K562 (cell line): ENCODE results near the gene CFL1. TPM values are rescaled to one million over a fixed set of nuclear protein-coding genes. Genes with fewer than 3 reads are reported as not detected.

ENCODE experiments used
- CSDE1 ChIP-seq, 2 experiments: fragments of 450-650 bp; IDR thresholded peaks; 2 replicates each; pipeline ENCODE4 v1.6.1; 2016; ENCODE audit warnings: mild to moderate bottlenecking in 1 of 2
- CTBP1 ChIP-seq: fragments of 450-650 bp; IDR thresholded peaks from 2 replicates; pipeline ENCODE4 v1.6.1; 2016; ENCODE audit warnings: borderline replicate concordance
- JUN ChIP-seq, 2 experiments: sonication (generic) in 1 of 2; formaldehyde crosslinking in 1 of 2; IDR thresholded peaks; 2 replicates each; pipeline versions ENCODE4 v1.6.1 to v1.8.0; 2012 to 2022; ENCODE audit warnings: borderline replicate concordance in 2 of 2, mild to moderate bottlenecking in 2 of 2, improper control_type of control experiment in 1 of 2, low read depth in 1 of 2, low read length in 1 of 2, missing genetic modification reagents in 1 of 2
- POLR2A ChIP-seq: fragments of 450-650 bp; conservative IDR thresholded peaks from 2 replicates; pipeline ENCODE4 v1.6.1; 2016
- SUPT5H ChIP-seq: fragments of 450-650 bp; IDR thresholded peaks from 2 replicates; pipeline ENCODE4 v1.6.1; 2016
- ZNF121 ChIP-seq: sonication (generic); formaldehyde crosslinking; conservative IDR thresholded peaks from 2 replicates; pipeline ENCODE4 v1.8.0; 2022; ENCODE audit warnings: missing genetic modification reagents
- ZSCAN29 ChIP-seq: fragments of 450-650 bp; IDR thresholded peaks from 2 replicates; pipeline ENCODE4 v1.6.1; 2017
- polyA plus RNA-seq, 8 experiments: library from polyadenylated mRNA; depleted of rRNA in 4 of 8; stranded (reverse) in 5 of 8; unstranded in 3 of 8; fragments of >200 nt; fragmentation: Nextera tagmentation in 2 of 8; fragmentation: Illumina TruSeq in 1 of 8; extraction: Ambion mirVana in 2 of 8; extraction: Trizol in 1 of 8; gene quantifications; 2 replicates each; pipeline versions ENCODE4 v1.2.1 to v1.2.3, GENCODE V29; 2011 to 2014; ENCODE audit warnings: inconsistent platforms in 1 of 8, missing spikeins in 1 of 8
- total RNA-seq, 7 experiments: library from RNA; depleted of rRNA in 6 of 7; stranded (reverse); fragments of >200 nt in 6 of 7; fragmentation: Illumina TruSeq in 2 of 7; extraction: Trizol in 2 of 7; gene quantifications; 2 replicates each; pipeline versions ENCODE4 v1.2.1 to v1.2.3, GENCODE V29; 2011 to 2021; ENCODE audit warnings: low replicate concordance in 1 of 7
- TF ChIP-seq, protein P1 (sequence below): fragments of 450-650 bp; formaldehyde crosslinking; IDR thresholded peaks from 2 replicates; pipeline ENCODE4 v1.4.0; 2022; ENCODE audit warnings: missing genetic modification characterization
- TF ChIP-seq, protein P2 (sequence below): sonication (generic); formaldehyde crosslinking; IDR thresholded peaks from 2 replicates; pipeline ENCODE4 v1.8.0; 2022; ENCODE audit warnings: mild to moderate bottlenecking, missing genetic modification reagents
- TF ChIP-seq, protein P3 (sequence below): fragments of 450-650 bp; formaldehyde crosslinking; IDR thresholded peaks from 2 replicates; pipeline ENCODE4 v1.4.0; 2020; ENCODE audit warnings: mild to moderate bottlenecking, moderate library complexity
- TF ChIP-seq, protein P4 (sequence below): fragments of 450-650 bp; formaldehyde crosslinking; IDR thresholded peaks from 2 replicates; pipeline ENCODE4 v1.4.0; 2022; ENCODE audit warnings: missing genetic modification characterization

CFL1 gene
- total and polyA plus RNA-seq, 9 of the 15 experiments (the other 6 are each of a cell fraction or from before 2014, with no cell fraction given) = 105 to 1,101 (median 859) TPM

DNA sequence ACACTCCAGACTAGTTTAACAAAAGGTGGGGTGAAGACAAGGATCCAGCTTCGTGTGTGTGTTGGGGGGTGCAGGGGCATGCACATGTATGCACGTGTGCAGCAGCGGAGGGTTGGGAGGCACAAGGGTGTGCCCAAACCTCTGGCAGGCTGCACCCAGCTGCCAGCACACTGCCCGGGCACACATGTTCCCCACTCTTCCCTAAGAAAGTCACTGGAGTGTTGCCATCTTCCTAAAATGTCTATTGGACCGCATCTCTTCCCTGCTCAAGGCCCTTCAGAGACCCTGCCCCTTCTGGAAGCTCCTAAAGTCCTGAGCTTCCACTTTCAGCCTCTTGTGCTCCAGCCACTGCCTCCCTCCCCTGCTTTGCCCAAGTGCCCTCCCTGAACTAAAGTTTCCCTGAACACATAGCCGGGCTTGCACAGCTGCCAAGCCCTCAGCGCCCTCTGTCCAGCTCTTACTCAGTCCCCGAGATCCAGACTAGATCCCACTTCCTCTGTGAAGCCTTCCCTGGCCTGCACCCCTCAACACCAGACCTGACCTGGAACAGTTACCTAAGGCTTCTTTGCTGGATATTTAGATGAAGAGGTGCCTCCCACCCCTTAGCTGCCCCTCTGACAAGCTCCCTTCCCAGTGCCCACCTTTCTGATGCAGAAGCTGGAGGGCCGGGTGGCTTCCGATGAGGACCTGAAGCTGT is 6.0 kb downstream of the CFL1 start (continued):
- TF ChIP-seq, protein P1, sequence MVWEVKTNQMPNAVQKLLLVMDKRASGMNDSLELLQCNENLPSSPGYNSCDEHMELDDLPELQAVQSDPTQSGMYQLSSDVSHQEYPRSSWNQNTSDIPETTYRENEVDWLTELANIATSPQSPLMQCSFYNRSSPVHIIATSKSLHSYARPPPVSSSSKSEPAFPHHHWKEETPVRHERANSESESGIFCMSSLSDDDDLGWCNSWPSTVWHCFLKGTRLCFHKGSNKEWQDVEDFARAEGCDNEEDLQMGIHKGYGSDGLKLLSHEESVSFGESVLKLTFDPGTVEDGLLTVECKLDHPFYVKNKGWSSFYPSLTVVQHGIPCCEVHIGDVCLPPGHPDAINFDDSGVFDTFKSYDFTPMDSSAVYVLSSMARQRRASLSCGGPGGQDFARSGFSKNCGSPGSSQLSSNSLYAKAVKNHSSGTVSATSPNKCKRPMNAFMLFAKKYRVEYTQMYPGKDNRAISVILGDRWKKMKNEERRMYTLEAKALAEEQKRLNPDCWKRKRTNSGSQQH = peak; percentile 75; the same call in 1 of the 2 replicates
- TF ChIP-seq ZSCAN29 (no peak), SUPT5H (0 out of 2 replicates have a peak, but pooled peaks have one; percentile 34), CSDE1 (IDR thresholded peaks at IDR 0.05) (no peak), CTBP1 (no peak), ZNF121 (CRISPR knock-in tag) (no peak), POLR2A (peak; percentile 46; the same call in 1 of the 2 replicates), JUN (IDR thresholded peaks at IDR 0.05; ENCODE audit: borderline replicate concordance, low read depth, low read length) (no peak), JUN (CRISPR knock-in tag; IDR thresholded peaks at IDR 0.05; ENCODE audit: borderline replicate concordance) (0 out of 2 replicates have a peak, but pooled peaks have one; percentile 71)
- TF ChIP-seq, protein P2, sequence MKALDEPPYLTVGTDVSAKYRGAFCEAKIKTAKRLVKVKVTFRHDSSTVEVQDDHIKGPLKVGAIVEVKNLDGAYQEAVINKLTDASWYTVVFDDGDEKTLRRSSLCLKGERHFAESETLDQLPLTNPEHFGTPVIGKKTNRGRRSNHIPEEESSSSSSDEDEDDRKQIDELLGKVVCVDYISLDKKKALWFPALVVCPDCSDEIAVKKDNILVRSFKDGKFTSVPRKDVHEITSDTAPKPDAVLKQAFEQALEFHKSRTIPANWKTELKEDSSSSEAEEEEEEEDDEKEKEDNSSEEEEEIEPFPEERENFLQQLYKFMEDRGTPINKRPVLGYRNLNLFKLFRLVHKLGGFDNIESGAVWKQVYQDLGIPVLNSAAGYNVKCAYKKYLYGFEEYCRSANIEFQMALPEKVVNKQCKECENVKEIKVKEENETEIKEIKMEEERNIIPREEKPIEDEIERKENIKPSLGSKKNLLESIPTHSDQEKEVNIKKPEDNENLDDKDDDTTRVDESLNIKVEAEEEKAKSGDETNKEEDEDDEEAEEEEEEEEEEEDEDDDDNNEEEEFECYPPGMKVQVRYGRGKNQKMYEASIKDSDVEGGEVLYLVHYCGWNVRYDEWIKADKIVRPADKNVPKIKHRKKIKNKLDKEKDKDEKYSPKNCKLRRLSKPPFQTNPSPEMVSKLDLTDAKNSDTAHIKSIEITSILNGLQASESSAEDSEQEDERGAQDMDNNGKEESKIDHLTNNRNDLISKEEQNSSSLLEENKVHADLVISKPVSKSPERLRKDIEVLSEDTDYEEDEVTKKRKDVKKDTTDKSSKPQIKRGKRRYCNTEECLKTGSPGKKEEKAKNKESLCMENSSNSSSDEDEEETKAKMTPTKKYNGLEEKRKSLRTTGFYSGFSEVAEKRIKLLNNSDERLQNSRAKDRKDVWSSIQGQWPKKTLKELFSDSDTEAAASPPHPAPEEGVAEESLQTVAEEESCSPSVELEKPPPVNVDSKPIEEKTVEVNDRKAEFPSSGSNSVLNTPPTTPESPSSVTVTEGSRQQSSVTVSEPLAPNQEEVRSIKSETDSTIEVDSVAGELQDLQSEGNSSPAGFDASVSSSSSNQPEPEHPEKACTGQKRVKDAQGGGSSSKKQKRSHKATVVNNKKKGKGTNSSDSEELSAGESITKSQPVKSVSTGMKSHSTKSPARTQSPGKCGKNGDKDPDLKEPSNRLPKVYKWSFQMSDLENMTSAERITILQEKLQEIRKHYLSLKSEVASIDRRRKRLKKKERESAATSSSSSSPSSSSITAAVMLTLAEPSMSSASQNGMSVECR (CRISPR knock-in tag) = 0 out of 2 replicates have a peak, but pooled peaks have one; percentile 34
- TF ChIP-seq, protein P3, sequence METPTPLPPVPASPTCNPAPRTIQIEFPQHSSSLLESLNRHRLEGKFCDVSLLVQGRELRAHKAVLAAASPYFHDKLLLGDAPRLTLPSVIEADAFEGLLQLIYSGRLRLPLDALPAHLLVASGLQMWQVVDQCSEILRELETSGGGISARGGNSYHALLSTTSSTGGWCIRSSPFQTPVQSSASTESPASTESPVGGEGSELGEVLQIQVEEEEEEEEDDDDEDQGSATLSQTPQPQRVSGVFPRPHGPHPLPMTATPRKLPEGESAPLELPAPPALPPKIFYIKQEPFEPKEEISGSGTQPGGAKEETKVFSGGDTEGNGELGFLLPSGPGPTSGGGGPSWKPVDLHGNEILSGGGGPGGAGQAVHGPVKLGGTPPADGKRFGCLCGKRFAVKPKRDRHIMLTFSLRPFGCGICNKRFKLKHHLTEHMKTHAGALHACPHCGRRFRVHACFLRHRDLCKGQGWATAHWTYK (CRISPR knock-in tag) = no peak
- TF ChIP-seq, protein P4, sequence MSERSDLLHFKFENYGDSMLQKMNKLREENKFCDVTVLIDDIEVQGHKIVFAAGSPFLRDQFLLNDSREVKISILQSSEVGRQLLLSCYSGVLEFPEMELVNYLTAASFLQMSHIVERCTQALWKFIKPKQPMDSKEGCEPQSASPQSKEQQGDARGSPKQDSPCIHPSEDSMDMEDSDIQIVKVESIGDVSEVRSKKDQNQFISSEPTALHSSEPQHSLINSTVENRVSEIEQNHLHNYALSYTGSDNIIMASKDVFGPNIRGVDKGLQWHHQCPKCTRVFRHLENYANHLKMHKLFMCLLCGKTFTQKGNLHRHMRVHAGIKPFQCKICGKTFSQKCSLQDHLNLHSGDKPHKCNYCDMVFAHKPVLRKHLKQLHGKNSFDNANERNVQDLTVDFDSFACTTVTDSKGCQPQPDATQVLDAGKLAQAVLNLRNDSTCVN = peak; percentile 83; the same call in 1 of the 2 replicates
